DOHH2 (cell line): ENCODE data around the gene IQSEC2.

Source experiments
- EZH2phosphoT487 ChIP-seq: fragments of 200-600 bp; sonication (generic); IDR thresholded peaks from 2 replicates; pipeline ENCODE4 v1.6.1; 2017; ENCODE audit warnings: borderline replicate concordance, mild to moderate bottlenecking, antibody characterized with exemption, low read length, moderate library complexity, mixed read lengths
- TF ChIP-seq, protein P1 (sequence below): fragments of 200-600 bp; sonication (generic); IDR thresholded peaks from one replicate; pipeline ENCODE4 v1.5.1; 2014; ENCODE audit warnings: antibody characterized with exemption, mild to moderate bottlenecking, low read depth, low read length; ENCODE audit not compliant: poor library complexity, severe bottlenecking

GRCh38 chrX:53305219-53305995 lies 24.0 kb upstream of the IQSEC2 start:
- TF ChIP-seq, protein P1, sequence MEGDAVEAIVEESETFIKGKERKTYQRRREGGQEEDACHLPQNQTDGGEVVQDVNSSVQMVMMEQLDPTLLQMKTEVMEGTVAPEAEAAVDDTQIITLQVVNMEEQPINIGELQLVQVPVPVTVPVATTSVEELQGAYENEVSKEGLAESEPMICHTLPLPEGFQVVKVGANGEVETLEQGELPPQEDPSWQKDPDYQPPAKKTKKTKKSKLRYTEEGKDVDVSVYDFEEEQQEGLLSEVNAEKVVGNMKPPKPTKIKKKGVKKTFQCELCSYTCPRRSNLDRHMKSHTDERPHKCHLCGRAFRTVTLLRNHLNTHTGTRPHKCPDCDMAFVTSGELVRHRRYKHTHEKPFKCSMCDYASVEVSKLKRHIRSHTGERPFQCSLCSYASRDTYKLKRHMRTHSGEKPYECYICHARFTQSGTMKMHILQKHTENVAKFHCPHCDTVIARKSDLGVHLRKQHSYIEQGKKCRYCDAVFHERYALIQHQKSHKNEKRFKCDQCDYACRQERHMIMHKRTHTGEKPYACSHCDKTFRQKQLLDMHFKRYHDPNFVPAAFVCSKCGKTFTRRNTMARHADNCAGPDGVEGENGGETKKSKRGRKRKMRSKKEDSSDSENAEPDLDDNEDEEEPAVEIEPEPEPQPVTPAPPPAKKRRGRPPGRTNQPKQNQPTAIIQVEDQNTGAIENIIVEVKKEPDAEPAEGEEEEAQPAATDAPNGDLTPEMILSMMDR: no peak
- no peak for TF ChIP-seq EZH2phosphoT487
